PC-3 (cell line): ENCODE data around the gene MSI2. TPM values are rescaled to one million over a fixed set of nuclear protein-coding genes. Genes with fewer than 3 reads are reported as not detected.

Experiments
- ATAC-seq: fragments of 200-7000 bp; cut with Tn5 transposase; 2 replicates; pipeline ENCODE4 v1.9.1; 2020; ENCODE audit warnings: mild to moderate bottlenecking, moderate library complexity
- Bru-seq: library from RNA; stranded (reverse); fragments of 400-500 nt; gene quantifications from one replicate; lab custom pipeline; 2021; lab: Mats Ljungman, UMichigan
- BruChase-seq, 2 experiments: library from RNA; stranded (reverse); fragments of 400-500 nt; gene quantifications; one replicate each; lab custom pipeline; 2021; lab: Mats Ljungman, UMichigan
- BruUV-seq: library from RNA; stranded (reverse); fragments of 400-500 nt; replicated peaks from 2 replicates; lab custom pipeline; 2021; lab: Mats Ljungman, UMichigan
- CTCF ChIA-PET: fragments of 300-600 bp; sonication (Branson Sonifier 250); formaldehyde crosslinking; loops from one replicate; lab custom pipeline; 2022; ENCODE audit warnings: antibody characterized with exemption; lab: Charles Lee
- POLR2A ChIA-PET: fragments of 300-600 bp; sonication (Branson Sonifier 250); formaldehyde crosslinking; loops from one replicate; lab custom pipeline; 2022; ENCODE audit warnings: antibody characterized with exemption; ENCODE audit not compliant: unreplicated experiment; lab: Charles Lee
- DNase-seq: peaks from one replicate; pipeline ENCODE4 v3.0.0-alpha.2; 2015
- H2AFZ ChIP-seq: fragments of 300-600 bp; sonication (generic); 2 replicates; pipeline ENCODE4 v1.6.0; 2016; ENCODE audit warnings: antibody characterized with exemption, low read length
- H3F3A ChIP-seq: fragments of 300-600 bp; sonication (generic); one replicate; pipeline ENCODE4 v1.6.0; 2017; ENCODE audit warnings: antibody characterized with exemption, low read length, control low read depth, mild to moderate bottlenecking; ENCODE audit not compliant: unreplicated experiment
- H3K27ac ChIP-seq: fragments of 300-600 bp; sonication (generic); 2 replicates; pipeline ENCODE4 v1.5.1; 2016; ENCODE audit warnings: mild to moderate bottlenecking, low read length
- H3K27me3 ChIP-seq: fragments of 300-600 bp; sonication (generic); 2 replicates; pipeline ENCODE4 v1.6.1; 2016; ENCODE audit warnings: low read length, mixed read lengths
- H3K36me3 ChIP-seq: fragments of 300-600 bp; sonication (generic); 2 replicates; pipeline ENCODE4 v1.6.1; 2016; ENCODE audit warnings: low read depth, mixed run types, low read length, mixed read lengths
- H3K4me1 ChIP-seq: fragments of 300-600 bp; sonication (generic); 2 replicates; pipeline ENCODE4 v1.5.1; 2016; ENCODE audit warnings: low read length; ENCODE audit not compliant: insufficient read depth
- H3K4me2 ChIP-seq: fragments of 300-600 bp; sonication (generic); 2 replicates; pipeline ENCODE4 v1.6.0; 2016; ENCODE audit warnings: low read length
- H3K4me3 ChIP-seq: fragments of 300-600 bp; sonication (generic); 2 replicates; pipeline ENCODE4 v1.5.1; 2016; ENCODE audit warnings: mild to moderate bottlenecking, low read length, mixed read lengths
- H3K79me2 ChIP-seq: fragments of 300-600 bp; sonication (generic); 2 replicates; pipeline ENCODE4 v1.6.1; 2017; ENCODE audit warnings: low read length, mixed read lengths
- H3K9ac ChIP-seq: fragments of 300-600 bp; sonication (generic); 2 replicates; pipeline ENCODE4 v1.6.0; 2016; ENCODE audit warnings: mild to moderate bottlenecking, low read length
- H3K9me2 ChIP-seq: fragments of 300-600 bp; sonication (generic); replicated peaks from 2 replicates; pipeline ENCODE4 v1.6.1; 2016; ENCODE audit warnings: mixed run types, low read length, mixed read lengths
- H3K9me3 ChIP-seq: fragments of 300-600 bp; sonication (generic); 2 replicates; pipeline ENCODE4 v1.6.1; 2016; ENCODE audit warnings: low read length, mixed read lengths
- H4K20me1 ChIP-seq: fragments of 300-600 bp; sonication (generic); 2 replicates; pipeline ENCODE4 v1.6.1; 2016; ENCODE audit warnings: low read length, mixed read lengths
- EZH2 ChIP-seq: fragments of 300-600 bp; sonication (generic); IDR thresholded peaks from one replicate; pipeline ENCODE4 v1.6.1; 2017; ENCODE audit warnings: antibody characterized with exemption, mild to moderate bottlenecking, low read length; ENCODE audit not compliant: unreplicated experiment
- EZH2phosphoT487 ChIP-seq: fragments of 300-600 bp; sonication (generic); IDR thresholded peaks from 2 replicates; pipeline ENCODE4 v1.6.1; 2018; ENCODE audit warnings: mild to moderate bottlenecking, antibody characterized with exemption, low read length, borderline replicate concordance
- intact Hi-C: fragments of 100-400 bp; cut with micrococcal nuclease; formaldehyde crosslinking; loops from 2 replicates; pipeline ENCODE4 v1.9.0; 2023
- long read RNA-seq: library from polyadenylated mRNA; unstranded; transcript quantifications from one replicate; pipeline ENCODE4 v2.0.0, GENCODE V29; 2021; ENCODE audit not compliant: unreplicated experiment
- total RNA-seq: library from RNA; depleted of rRNA; stranded (reverse); fragments of >200 nt; gene quantifications from 2 replicates; pipeline ENCODE4 v1.2.3, GENCODE V29; 2014; rRNA removed
- TF ChIP-seq, protein P1 (sequence below): fragments of 300-600 bp; sonication (generic); conservative IDR thresholded peaks from 2 replicates; pipeline ENCODE4 v1.5.1; 2017; ENCODE audit warnings: antibody characterized with exemption, low read depth, mild to moderate bottlenecking, low read length

The MSI2 gene
- total RNA-seq: 54.7 and 60.4 TPM in 2 replicates
- Bru-seq, nascent RNA: percentile 86 among the genes with signal in this experiment
- percentile 76 among the genes with signal in this experiment for BruChase-seq, experiment 1, labeled RNA remaining after a 6-hour chase
- BruChase-seq, experiment 2, labeled RNA remaining after a 2-hour chase: percentile 81 among the genes with signal in this experiment
- long read RNA-seq, full-length matches to known transcripts: 3 of 73 reads
- long read RNA-seq, partial matches to known transcripts: 5 of 73 reads
- long read RNA-seq, other reads (novel, unspliced or antisense): 65 of 73 reads

DNA sequence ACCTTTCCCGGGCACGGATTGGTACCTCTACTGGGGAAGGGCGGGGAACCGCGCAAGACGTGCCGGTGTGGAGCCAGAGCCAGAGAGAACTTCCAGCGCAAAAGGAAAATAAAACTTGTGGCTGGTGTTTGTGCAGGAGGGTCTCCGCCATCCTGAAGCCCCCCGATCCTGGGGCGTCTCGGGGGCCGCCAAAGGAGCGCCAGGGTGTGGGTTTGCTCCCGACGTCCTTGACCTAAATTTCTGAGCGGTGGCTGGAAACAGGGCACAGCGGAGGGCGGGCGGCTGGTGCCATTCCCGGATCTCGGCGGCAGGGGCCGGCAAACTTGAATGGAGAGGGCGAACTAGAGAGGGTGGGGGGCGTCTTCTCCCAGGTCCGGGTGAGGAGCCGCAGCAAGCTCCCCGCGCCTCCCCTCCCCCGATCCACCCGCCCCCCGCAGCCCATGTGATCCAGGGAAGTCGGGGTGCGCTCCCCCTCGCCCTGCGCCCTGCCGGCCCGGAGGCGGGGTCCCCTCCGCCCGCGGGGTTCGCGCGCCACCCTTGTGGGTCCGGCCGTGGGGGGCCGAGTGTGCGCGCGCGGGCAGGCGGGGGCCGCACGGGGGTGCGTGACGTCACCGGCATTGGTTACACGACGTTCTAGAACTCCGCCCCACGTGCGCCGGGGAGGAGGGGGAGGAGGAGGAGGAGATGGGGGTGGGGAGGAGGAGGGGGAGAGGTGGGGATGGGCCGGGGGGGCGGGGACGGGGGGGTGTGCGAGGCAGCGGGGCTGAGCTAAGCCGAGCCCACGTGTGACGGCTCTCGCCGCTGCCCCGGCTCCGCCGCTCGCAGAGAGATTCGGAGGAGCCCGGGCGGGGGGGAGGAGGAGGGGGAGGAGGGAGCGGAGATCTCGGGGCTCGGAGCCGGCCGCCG lies at the start of gene MSI2:
Gene MSI2, plus strand, starts transcription at position 748 of the 906 bp plus-strand sequence. CDS start 220 bp downstream, outside the sequence.
- no peaks in the 10 kb centered on the region for H3K9me3 ChIP-seq
- H3K4me2 ChIP-seq: peak within 1 kb of the TSS; percentile 93
- BruUV-seq: no TSS peak
- intact Hi-C loops: loop anchor here (2.0 to 5.0 kb wide), 7 partner anchors 45 to 406 kb away; no protein-coding TSS in a partner anchor
- H3K4me3 ChIP-seq: peak within 1 kb of the TSS; percentile 78
- ATAC-seq (peak; percentile 70), DNase-seq (peak; percentile 81)
- H3K27me3 ChIP-seq: no peaks in the 10 kb centered on the region
- TF ChIP-seq, protein P1, sequence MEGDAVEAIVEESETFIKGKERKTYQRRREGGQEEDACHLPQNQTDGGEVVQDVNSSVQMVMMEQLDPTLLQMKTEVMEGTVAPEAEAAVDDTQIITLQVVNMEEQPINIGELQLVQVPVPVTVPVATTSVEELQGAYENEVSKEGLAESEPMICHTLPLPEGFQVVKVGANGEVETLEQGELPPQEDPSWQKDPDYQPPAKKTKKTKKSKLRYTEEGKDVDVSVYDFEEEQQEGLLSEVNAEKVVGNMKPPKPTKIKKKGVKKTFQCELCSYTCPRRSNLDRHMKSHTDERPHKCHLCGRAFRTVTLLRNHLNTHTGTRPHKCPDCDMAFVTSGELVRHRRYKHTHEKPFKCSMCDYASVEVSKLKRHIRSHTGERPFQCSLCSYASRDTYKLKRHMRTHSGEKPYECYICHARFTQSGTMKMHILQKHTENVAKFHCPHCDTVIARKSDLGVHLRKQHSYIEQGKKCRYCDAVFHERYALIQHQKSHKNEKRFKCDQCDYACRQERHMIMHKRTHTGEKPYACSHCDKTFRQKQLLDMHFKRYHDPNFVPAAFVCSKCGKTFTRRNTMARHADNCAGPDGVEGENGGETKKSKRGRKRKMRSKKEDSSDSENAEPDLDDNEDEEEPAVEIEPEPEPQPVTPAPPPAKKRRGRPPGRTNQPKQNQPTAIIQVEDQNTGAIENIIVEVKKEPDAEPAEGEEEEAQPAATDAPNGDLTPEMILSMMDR: no peak
- no peak for TF ChIP-seq EZH2phosphoT487
- no peak for TF ChIP-seq EZH2
- peak within 1 kb of the TSS; percentile 77 for H3K9ac ChIP-seq
- H3K79me2 ChIP-seq: peaks cover 30% of the 10 kb centered on the region
- H3K4me1 ChIP-seq: peaks cover 16% of the 10 kb centered on the region
- H2AFZ ChIP-seq: peak within 1 kb of the TSS; percentile 85
- POLR2A ChIA-PET: interaction anchor here (0.6 kb wide), 1 partner anchor 14 kb away, joined by 4 read pairs; no protein-coding TSS in a partner anchor
- no peaks in the 10 kb centered on the region; the same call in 1 of the 2 replicates for H3K36me3 ChIP-seq
- H3F3A ChIP-seq: no peaks in the 10 kb centered on the region
- no peaks in the 10 kb centered on the region for H4K20me1 ChIP-seq
- CTCF ChIA-PET: interaction anchor here (1.1 kb wide), 1 partner anchor 13 kb away, joined by 5 read pairs; no protein-coding TSS in a partner anchor
- no peaks in the 10 kb centered on the region for H3K9me2 ChIP-seq
- 0 out of 2 replicates have a peak within 1 kb of the TSS, but pooled peaks have one; percentile 7 for H3K27ac ChIP-seq

DNA sequence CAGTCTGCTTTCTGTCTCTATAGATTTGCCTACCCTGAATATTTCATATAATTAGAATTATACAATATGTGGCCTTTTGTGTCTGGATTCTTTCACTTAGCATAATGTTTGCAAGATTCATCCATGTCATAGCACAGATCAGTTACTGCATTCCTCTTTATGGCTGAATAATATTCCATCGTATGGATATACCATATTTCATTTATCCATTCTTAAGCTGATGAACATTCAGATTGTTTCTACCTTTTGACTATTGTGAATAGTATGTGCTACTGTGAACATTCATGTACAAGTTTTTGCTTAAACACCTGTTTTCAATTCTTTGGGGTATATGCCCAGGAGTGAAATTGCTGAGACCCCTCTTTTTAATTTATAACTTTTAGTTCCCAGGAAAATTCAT lies 49.4 kb upstream of the MSI2 start:
- H4K20me1 ChIP-seq: no peaks in the 10 kb centered on the region
- no peak overlapping the region for H2AFZ ChIP-seq
- H3F3A ChIP-seq: peaks cover 11% of the 10 kb centered on the region
- H3K36me3 ChIP-seq: no peaks in the 10 kb centered on the region
- no peak overlapping the region for H3K9ac ChIP-seq
- H3K9me2 ChIP-seq: no peaks in the 10 kb centered on the region
- no peaks in the 10 kb centered on the region for H3K79me2 ChIP-seq
- intact Hi-C loops: no loop called here
- ChIA-PET CTCF (no interaction called here), POLR2A (no interaction called here)
- H3K4me2 ChIP-seq: no peak overlapping the region
- peaks cover 26% of the 10 kb centered on the region for H3K4me1 ChIP-seq
- H3K4me3 ChIP-seq: no peak overlapping the region
- H3K27me3 ChIP-seq: no peaks in the 10 kb centered on the region
- no TSS peak for BruUV-seq
- no peak overlapping the region for H3K27ac ChIP-seq
- TF ChIP-seq, protein P1: no peak
- DNase-seq (no peak), ATAC-seq (no peak)
- no peaks in the 10 kb centered on the region for H3K9me3 ChIP-seq
